Hematopoietic multipotent progenitor cell (in vitro differentiated cells): ENCODE data around the gene CHIC2. TPM values are rescaled to one million over a fixed set of nuclear protein-coding genes. Genes with fewer than 3 reads are reported as not detected.

Source experiments
- small RNA-seq: library from RNA; depleted of rRNA; stranded (forward); fragments of <200 nt; gene quantifications from one replicate; pipeline ENCODE3, GENCODE V24; 2012
- total RNA-seq: library from RNA; depleted of rRNA; stranded (reverse); fragments of >200 nt; gene quantifications from one replicate; pipeline ENCODE4 v1.2.3, GENCODE V29; 2012

Gene CHIC2
- total RNA-seq, 1 donor = 45.2 TPM

Small RNA genes lying within 50 kb of the gene (small RNA-seq; reads per million reads assigned to genes)
- not detected for gene AC110792.1
- gene AC110792.3 = not detected

Other genes with a start within 250 kb of the CHIC2 start
- not detected for gene GSX2, start 35.6 kb upstream of the CHIC2 start, total RNA-seq
- under 0.01 TPM for gene PDGFRA, start 164.7 kb upstream of the CHIC2 start, total RNA-seq